Measurements from ENCODE around the gene ZFP36. TPM values are rescaled to one million over a fixed set of nuclear protein-coding genes. Genes with fewer than 3 reads are reported as not detected.
A peak's percentile ranks its signal among the peaks of the same experiment; 100 is the strongest.

ZFP36 gene
- total RNA-seq, 2 donors from 2014 or later, result 1,082 to 1,318 TPM

DNA sequence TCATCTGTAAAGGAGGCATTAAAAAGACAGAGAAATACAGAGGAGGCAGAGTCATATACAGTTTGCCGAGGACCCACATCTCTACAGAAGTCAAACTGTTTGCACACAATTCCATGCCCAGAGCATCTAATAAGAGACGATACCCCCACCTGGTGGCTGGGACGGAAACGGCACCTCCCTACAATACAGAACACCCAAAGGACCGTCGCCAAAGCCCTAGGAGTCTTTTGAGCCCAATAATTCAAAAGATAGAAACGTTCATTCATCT, 5.1 kb downstream of the ZFP36 start:
- H3K27me3 Mint-ChIP-seq, result no peaks in the 10 kb centered on the region
- DNase-seq (peak; percentile 74 to 86 (median 83)), ATAC-seq (peak; percentile 54)
- peak overlapping the region; percentile 94 for H3K4me3 Mint-ChIP-seq
- H3K9me3 ChIP-seq (ENCODE audit: control insufficient read depth, low read length, poor library complexity, severe bottlenecking), result no peaks in the 10 kb centered on the region
- H3K27ac Mint-ChIP-seq, result peak overlapping the region; percentile 99
- H3K36me3 Mint-ChIP-seq (ENCODE audit: low read depth), result peaks cover 19% of the 10 kb centered on the region
- H3K4me1 Mint-ChIP-seq, result peaks cover 54% of the 10 kb centered on the region

DNA sequence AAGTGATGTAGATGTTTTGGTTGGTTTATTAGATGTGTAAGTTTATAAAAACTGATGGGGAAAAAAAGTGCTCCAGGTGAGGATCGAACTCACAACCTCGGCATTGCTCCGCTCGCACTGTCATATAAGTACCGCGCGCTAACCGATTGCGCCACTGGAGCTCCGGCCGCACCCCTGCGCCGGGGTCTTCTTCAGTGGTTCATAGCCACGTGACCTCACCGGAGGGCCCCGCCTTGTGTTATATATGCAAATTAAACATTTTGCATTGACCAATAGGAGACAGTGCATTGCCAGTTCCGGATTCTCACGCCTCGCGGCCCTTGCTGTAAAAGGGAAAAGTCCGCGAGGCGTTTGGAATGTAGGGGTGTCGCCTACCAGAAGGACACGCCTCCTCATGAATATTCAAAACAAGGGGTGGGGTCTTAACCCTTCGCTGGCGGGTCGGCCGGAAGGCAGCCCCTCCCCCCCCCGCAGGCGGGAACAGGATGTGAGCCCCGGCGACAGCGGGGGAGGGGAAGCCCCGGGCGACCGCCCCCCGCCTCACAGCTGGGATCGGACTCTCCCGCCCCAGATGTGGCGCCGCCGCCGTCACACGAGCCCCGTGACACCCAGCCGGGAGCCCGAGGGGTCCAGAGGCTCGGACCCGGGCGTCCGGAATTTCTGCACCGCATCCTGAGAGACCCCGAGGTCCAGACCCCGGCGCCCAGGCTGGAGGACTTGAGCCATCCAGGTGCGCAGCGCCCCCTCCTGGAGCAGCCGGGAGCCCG, 5.6 kb downstream of the ZFP36 start, which contains the start of gene PLEKHG2:
Gene PLEKHG2, plus strand, starts transcription at position 570 of the 767 bp plus-strand sequence. CDS start 1,418 bp downstream, outside the sequence.
- H3K27me3 Mint-ChIP-seq, result no peaks in the 10 kb centered on the region
- H3K9me3 ChIP-seq (ENCODE audit: control insufficient read depth, low read length, poor library complexity, severe bottlenecking), result no peaks in the 10 kb centered on the region
- H3K4me3 Mint-ChIP-seq, result peak within 1 kb of the TSS; percentile 94
- DNase-seq (peak; percentile 90 to 96 (median 92)), ATAC-seq (peak; percentile 68)
- peaks cover 50% of the 10 kb centered on the region for H3K4me1 Mint-ChIP-seq
- H3K36me3 Mint-ChIP-seq (ENCODE audit: low read depth), result peaks cover 19% of the 10 kb centered on the region
- peak within 1 kb of the TSS; percentile 99 for H3K27ac Mint-ChIP-seq

DNA sequence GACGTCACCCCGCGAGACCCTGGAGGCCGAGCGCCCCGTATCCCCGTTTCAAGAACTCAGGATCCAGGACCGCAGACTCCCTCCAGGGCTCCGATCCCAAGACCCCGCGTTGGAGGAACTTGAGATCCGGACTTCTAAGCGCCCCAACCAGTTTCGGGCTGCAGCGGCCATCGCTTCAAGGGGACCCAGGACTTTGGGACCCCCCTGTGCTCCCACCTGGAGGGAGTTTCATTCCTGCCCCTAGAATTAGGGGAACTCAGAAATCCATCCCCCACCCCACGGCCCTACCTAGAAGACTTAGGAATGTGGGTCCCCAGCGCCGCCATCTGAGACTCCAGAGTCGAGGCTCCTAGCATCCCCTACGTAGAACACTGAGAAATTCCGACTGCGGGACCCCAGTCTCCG, 6.2 kb downstream of the ZFP36 start:
- Mint-ChIP-seq H3K4me3 (peak overlapping the region; percentile 94), H3K27me3 (no peaks in the 10 kb centered on the region), H3K36me3 (ENCODE audit: low read depth) (peaks cover 17% of the 10 kb centered on the region), H3K27ac (peak overlapping the region; percentile 99), H3K4me1 (peaks cover 50% of the 10 kb centered on the region)
- no peaks in the 10 kb centered on the region for H3K9me3 ChIP-seq (ENCODE audit: control insufficient read depth, low read length, poor library complexity, severe bottlenecking)
- ATAC-seq (no peak), DNase-seq (no peak)

DNA sequence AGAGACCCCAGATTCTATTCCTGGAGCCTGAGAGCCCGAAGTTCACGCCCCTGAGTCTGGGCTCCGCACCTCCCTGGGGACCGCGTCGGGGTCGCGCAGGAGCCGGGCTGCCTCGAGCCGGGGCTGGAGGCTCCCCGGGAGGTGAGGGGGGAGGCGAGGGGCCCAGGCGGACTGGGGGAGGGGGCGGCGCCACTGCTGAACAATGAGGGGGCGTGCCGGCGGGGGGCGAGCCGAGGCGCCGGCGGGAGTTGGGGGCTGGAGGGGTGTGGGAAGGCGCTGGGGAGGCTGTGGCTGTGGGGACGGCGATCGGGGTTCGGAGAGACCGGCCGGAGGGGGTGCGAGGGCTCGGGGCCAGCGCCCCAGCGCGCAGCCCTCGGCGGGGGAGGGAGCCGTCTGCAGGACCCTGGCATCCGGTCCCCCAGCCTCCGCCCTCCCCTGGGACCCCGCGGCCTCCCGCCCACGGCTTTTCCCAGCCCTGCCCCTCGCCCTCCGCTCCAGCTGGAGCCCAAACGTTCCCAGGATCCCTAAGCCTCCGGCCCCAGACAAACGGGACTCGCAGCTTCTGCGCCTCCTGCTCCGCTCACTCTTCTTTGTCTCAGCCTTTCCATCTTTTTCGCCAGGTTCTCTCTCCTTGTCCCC, 6.7 kb downstream of the ZFP36 start:
- DNase-seq (peak in 2 of 3 donors; percentile 38 to 44), ATAC-seq (no peak)
- Mint-ChIP-seq H3K4me1 (peaks cover 45% of the 10 kb centered on the region), H3K27ac (peak overlapping the region; percentile 99), H3K27me3 (no peaks in the 10 kb centered on the region), H3K36me3 (ENCODE audit: low read depth) (peaks cover 12% of the 10 kb centered on the region), H3K4me3 (peak overlapping the region; percentile 94)
- no peaks in the 10 kb centered on the region for H3K9me3 ChIP-seq (ENCODE audit: control insufficient read depth, low read length, poor library complexity, severe bottlenecking)

DNA sequence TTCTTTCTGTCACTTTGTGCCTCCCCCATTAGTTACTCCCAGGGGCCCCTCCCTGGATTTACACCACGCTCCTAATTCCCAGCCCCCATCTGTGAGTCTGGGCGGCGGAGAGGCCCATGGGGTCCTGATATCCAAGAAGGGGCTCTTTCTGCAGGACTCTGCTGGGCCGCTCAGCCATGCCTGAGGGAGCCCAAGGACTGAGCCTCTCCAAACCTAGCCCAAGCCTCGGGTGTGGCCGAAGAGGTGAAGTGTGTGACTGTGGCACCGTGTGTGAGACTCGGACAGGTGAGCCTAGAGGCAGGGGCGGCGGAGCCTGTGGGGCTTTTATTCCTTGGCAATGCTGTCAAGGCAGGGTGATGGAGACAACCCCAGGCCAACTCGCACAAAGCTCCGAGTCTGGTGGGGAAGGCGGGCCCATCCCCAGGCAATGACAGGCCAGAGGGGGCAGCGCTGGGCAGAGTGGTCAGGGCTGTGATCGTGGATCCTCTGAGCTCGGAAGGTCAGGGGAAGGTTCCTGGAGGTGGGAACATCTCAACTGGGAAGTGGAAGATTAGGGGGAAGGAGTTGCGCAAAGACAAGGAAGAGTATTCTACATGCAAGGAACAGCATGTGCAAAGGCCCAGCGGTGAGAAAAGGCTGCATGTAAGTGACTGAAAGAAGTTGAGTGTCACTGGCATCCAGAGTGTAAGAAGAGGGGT, 7.4 kb downstream of the ZFP36 start:
- no peak for DNase-seq
- H3K4me1 Mint-ChIP-seq, result peaks cover 39% of the 10 kb centered on the region
- H3K36me3 Mint-ChIP-seq (ENCODE audit: low read depth), result peaks cover 6% of the 10 kb centered on the region
- peak overlapping the region; percentile 94 for H3K4me3 Mint-ChIP-seq
- no peaks in the 10 kb centered on the region for H3K27me3 Mint-ChIP-seq
- ATAC-seq, result no peak
- peak overlapping the region; percentile 99 for H3K27ac Mint-ChIP-seq
- H3K9me3 ChIP-seq (ENCODE audit: control insufficient read depth, low read length, poor library complexity, severe bottlenecking), result no peaks in the 10 kb centered on the region

DNA sequence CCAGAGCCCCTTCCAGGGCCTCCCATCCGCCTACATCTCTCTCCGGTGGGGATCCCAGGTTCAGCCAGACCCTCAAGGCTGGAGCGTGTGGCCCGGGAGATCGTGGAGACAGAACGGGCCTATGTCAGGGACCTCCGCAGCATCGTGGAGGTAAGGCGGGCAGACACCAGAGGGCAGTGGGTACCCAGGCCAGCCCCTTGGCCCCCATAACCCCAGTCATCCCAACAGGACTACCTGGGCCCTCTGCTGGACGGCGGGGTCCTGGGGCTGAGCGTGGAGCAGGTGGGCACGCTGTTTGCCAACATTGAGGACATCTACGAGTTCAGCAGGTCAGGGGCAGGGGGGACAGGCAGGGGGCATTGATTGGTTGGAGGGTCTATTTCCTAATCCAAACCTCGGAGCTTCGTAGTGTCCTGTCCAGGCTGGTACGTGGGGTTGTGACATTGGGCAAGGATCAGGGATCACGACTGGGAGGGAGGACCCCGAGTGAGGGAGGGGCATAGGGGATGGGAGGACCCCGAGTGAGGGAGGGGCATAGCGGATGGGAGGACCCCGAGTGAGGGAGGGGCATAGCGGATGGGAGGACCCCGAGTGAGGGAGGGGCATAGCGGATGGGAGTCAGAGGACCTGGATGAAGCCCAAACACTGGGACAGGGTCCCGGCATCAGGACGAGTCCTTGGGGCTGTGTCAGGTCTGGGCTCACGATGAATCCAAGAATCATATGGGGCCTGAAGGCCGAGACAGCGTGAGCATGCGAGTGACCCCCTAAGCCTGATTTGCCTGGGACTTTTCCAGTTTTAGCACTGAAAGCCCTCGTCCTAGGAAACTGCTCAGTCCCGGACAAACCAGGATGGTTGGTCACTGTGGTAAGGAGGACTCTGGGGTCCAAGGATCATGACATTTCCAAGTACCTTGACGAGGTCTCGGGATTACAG, 8.7 kb downstream of the ZFP36 start:
- H3K4me1 Mint-ChIP-seq, result peaks cover 32% of the 10 kb centered on the region
- peak overlapping the region; percentile 99 for H3K27ac Mint-ChIP-seq
- H3K27me3 Mint-ChIP-seq, result no peaks in the 10 kb centered on the region
- DNase-seq (no peak), ATAC-seq (no peak)
- H3K9me3 ChIP-seq (ENCODE audit: control insufficient read depth, low read length, poor library complexity, severe bottlenecking), result no peaks in the 10 kb centered on the region
- H3K4me3 Mint-ChIP-seq, result peak overlapping the region; percentile 52
- H3K36me3 Mint-ChIP-seq (ENCODE audit: low read depth), result peaks cover 4% of the 10 kb centered on the region

DNA sequence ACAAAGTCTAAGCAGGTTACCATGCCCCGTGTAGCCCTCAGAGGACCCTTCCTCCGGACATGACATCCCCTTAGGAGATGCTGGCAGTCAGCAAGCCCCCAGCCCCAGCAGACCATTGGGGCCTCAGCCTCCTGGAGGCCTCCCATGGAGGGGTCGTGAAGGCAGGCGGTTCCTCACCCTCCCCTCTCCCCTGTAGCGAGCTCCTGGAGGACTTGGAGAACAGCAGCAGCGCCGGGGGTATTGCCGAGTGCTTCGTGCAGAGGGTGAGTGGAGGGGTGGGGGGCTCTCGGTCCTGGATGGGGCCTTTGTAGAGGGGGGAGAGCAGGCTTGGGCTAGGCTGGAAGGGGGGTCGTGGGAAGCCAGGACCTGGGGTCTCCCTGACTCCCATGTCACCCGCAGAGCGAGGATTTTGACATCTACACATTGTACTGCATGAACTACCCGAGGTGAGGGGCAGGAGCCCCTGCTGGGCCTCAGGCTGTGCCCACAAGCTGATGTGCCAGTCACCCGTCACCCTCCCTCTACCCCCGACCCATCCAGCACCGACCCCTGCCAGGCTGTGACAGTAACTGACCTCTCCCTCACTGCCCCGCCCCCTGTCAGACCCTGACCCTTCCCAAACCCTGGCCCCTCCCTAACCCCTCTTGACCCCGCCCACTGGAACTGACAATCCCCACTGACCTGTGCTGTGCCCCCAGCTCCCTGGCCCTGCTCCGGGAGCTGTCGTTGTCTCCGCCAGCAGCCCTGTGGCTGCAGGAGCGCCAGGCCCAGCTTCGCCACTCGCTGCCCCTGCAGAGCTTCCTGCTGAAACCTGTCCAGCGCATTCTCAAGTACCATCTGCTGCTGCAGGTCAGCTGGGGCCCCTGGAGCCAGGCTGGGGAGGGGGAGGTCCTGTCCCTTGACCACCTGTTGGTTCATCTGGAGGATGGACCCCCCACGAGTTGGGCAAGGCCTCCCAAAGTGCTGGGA, 9.8 kb downstream of the ZFP36 start:
- peaks cover 21% of the 10 kb centered on the region for H3K4me1 Mint-ChIP-seq
- H3K27ac Mint-ChIP-seq, result no peak overlapping the region
- ATAC-seq, result no peak
- no peak for DNase-seq
- H3K4me3 Mint-ChIP-seq, result peak overlapping the region; percentile 21
- no peaks in the 10 kb centered on the region for H3K27me3 Mint-ChIP-seq
- no peaks in the 10 kb centered on the region for H3K9me3 ChIP-seq (ENCODE audit: control insufficient read depth, low read length, poor library complexity, severe bottlenecking)
- H3K36me3 Mint-ChIP-seq (ENCODE audit: low read depth), result peaks cover 2% of the 10 kb centered on the region

DNA sequence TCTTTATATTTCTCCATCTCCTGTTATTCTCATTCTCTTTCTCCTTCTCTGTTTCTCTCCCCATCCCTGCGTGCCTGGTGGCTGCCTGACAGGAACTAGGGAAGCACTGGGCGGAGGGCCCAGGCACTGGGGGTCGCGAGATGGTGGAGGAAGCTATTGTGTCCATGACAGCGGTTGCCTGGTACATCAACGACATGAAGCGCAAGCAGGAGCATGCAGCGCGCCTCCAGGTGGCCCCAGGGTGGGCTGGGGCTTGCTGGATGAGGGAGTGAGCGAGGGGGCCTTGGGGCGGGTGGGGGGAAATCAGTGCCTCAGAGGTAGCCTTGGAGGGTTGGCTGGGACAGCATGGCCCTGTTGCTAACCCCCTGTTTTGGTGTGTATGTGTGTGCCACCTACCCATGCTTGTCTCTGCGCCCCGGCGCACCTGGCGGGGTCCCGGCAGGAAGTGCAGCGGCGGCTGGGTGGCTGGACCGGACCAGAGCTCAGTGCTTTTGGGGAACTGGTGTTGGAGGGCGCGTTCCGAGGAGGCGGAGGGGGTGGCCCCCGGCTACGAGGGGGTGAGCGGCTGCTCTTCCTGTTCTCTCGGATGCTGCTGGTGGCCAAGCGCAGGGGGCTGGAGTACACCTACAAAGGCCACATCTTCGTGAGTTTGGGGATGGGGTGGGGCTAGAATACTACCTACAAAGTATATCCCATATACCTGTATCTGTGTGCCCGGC, 11.0 kb downstream of the ZFP36 start:
- Mint-ChIP-seq H3K27me3 (no peaks in the 10 kb centered on the region), H3K27ac (peak overlapping the region; percentile 45), H3K4me3 (no peak overlapping the region), H3K4me1 (peaks cover 14% of the 10 kb centered on the region), H3K36me3 (ENCODE audit: low read depth) (no peaks in the 10 kb centered on the region)
- DNase-seq, result no peak
- H3K9me3 ChIP-seq (ENCODE audit: control insufficient read depth, low read length, poor library complexity, severe bottlenecking), result no peaks in the 10 kb centered on the region
- ATAC-seq, result no peak

DNA sequence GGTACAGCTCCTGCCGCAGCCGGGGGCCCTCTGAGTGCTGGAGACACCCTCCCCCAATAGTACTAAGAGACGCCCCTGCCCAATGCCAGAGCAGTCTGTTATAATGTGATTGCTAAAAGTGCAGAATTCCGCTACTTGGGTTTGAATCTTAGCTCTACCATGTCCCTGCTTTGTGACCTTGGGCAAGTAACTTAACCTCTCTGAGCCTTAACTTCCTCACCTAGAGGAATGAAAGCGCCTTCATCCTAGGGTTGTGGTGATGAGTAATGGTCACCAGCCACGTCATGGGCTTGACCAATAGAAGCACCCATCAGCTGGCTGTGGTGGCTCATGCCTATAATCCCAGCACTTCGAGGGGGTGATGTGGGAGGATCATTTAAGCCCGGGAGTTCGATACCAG, 12.4 kb downstream of the ZFP36 start:
- DNase-seq, result no peak
- H3K27ac Mint-ChIP-seq, result no peak overlapping the region

DNA sequence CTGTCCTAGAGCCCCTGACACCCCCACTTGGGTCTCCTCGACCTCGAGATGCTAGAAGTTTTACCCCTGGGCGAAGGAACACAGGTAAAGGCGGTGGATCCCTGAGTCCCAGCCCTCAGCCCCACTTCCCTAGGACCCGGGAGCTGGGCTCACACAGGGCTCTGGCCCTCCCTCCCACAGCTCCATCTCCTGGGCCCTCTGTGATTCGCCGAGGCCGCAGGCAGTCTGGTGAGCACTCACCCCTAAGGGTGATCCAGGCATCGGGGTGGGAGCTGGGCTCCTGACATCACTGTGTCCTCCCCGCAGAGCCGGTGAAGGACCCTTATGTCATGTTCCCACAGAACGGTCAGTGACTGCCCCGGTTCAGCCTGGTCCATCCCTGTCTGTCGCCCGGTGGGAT, 14.1 kb downstream of the ZFP36 start:
- no peak for DNase-seq
- no peaks in the 10 kb centered on the region for H3K9me3 ChIP-seq (ENCODE audit: control insufficient read depth, low read length, poor library complexity, severe bottlenecking)
- Mint-ChIP-seq H3K4me1 (peaks cover 7% of the 10 kb centered on the region), H3K36me3 (ENCODE audit: low read depth) (no peaks in the 10 kb centered on the region), H3K4me3 (no peak overlapping the region), H3K27me3 (no peaks in the 10 kb centered on the region), H3K27ac (no peak overlapping the region)
- no peak for ATAC-seq

More for the DNA sequence above, 12.4 kb downstream of the ZFP36 start:
- H3K27me3 Mint-ChIP-seq, result no peaks in the 10 kb centered on the region
- H3K36me3 Mint-ChIP-seq (ENCODE audit: low read depth), result no peaks in the 10 kb centered on the region
- no peak overlapping the region for H3K4me3 Mint-ChIP-seq
- no peak for ATAC-seq
- no peaks in the 10 kb centered on the region for H3K9me3 ChIP-seq (ENCODE audit: control insufficient read depth, low read length, poor library complexity, severe bottlenecking)
- peaks cover 9% of the 10 kb centered on the region for H3K4me1 Mint-ChIP-seq

DNA sequence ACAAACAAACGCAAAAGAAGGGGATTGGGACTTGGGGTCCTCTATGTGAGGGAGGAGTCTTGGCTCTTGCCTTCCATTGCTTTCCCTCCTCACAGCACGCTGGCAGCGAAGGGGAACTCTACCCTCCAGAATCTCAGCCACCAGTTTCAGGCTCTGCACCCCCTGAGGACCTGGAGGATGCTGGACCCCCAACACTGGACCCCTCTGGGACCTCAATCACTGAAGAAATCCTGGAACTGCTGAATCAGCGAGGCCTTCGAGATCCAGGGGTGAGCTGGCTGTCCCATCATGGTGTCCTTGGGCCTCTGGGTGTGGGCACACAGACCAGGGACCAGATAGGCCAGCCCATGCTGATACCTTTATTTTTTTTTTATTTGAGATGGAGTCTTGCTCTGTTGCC, 15.4 kb downstream of the ZFP36 start:
- ATAC-seq, result no peak
- no peaks in the 10 kb centered on the region for H3K9me3 ChIP-seq (ENCODE audit: control insufficient read depth, low read length, poor library complexity, severe bottlenecking)
- Mint-ChIP-seq H3K4me3 (no peak overlapping the region), H3K27me3 (no peaks in the 10 kb centered on the region), H3K4me1 (peaks cover 13% of the 10 kb centered on the region), H3K36me3 (ENCODE audit: low read depth) (peaks cover 3% of the 10 kb centered on the region), H3K27ac (no peak overlapping the region)
- DNase-seq, result no peak
